ENCODE results near the gene LRRC61.

DNA sequence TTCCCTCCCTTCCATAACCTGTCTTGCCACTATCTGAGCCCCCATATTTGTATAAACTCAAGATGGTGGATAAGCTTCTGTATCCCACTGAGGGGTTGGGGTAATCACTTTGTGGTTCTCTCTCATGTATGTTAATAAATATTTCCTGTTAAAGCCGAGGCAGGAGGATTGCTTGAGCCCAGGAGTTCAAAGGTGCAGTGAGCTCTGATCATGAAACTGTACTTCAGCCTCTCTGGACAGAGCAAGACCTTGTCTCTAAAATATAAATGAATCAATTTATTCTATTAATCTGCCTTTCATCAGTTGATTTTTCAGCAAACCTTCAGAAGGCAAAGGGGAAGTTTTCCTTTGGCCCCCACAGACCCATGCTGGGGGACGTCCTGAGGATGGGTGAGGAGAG, 20.1 kb downstream of the LRRC61 start:
- TF ChIP-seq TAF1 (IDR thresholded peaks at IDR 0.05; ENCODE audit: borderline replicate concordance, insufficient read depth, low read length) (no peak), POLR2AphosphoS5 (IDR thresholded peaks at IDR 0.05; ENCODE audit: low read depth, low read length) (no peak), SIN3A (IDR thresholded peaks at IDR 0.05; ENCODE audit: borderline replicate concordance, insufficient read depth, low read length) (no peak), FOXP2 (optimal IDR thresholded peaks at IDR 0.05; ENCODE audit: borderline replicate concordance, extremely low read depth, extremely low read length, insufficient read depth) (no peak)
- TF ChIP-seq, protein P1, sequence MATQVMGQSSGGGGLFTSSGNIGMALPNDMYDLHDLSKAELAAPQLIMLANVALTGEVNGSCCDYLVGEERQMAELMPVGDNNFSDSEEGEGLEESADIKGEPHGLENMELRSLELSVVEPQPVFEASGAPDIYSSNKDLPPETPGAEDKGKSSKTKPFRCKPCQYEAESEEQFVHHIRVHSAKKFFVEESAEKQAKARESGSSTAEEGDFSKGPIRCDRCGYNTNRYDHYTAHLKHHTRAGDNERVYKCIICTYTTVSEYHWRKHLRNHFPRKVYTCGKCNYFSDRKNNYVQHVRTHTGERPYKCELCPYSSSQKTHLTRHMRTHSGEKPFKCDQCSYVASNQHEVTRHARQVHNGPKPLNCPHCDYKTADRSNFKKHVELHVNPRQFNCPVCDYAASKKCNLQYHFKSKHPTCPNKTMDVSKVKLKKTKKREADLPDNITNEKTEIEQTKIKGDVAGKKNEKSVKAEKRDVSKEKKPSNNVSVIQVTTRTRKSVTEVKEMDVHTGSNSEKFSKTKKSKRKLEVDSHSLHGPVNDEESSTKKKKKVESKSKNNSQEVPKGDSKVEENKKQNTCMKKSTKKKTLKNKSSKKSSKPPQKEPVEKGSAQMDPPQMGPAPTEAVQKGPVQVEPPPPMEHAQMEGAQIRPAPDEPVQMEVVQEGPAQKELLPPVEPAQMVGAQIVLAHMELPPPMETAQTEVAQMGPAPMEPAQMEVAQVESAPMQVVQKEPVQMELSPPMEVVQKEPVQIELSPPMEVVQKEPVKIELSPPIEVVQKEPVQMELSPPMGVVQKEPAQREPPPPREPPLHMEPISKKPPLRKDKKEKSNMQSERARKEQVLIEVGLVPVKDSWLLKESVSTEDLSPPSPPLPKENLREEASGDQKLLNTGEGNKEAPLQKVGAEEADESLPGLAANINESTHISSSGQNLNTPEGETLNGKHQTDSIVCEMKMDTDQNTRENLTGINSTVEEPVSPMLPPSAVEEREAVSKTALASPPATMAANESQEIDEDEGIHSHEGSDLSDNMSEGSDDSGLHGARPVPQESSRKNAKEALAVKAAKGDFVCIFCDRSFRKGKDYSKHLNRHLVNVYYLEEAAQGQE (IDR thresholded peaks at IDR 0.05; ENCODE audit: insufficient read depth in 1 of 2, low read depth in 2 of 2, low read length in 2 of 2) = no peak

Measured in PFSK-1 (cell line).